Right lobe of liver (tissue), 4 donors: ENCODE results near the gene DNAH17.

Experiments used
- POLR2A ChIP-seq: fragments of 450-650 bp; IDR thresholded peaks from one replicate; pipeline ENCODE4 v1.6.1; 2017; ENCODE audit warnings: antibody characterized with exemption, mild to moderate bottlenecking
- TF ChIP-seq, protein P1 (sequence below), 4 donors: fragments of 200-600 bp in 3 of 4; fragments of 450-650 bp in 1 of 4; IDR thresholded peaks; one replicate each; pipeline versions ENCODE4 v1.5.1 to v1.8.0; 2016 to 2022; ENCODE audit warnings: antibody characterized with exemption in 4 of 4, mild to moderate bottlenecking in 2 of 4
- donor health status: DM: no; HTN: no; CAD: no.
- donor health status: DM: no; HTN: no; CAD: no.
- donor health status: DM: no; HTN: yes; CAD: no.

- TF ChIP-seq, protein P1, sequence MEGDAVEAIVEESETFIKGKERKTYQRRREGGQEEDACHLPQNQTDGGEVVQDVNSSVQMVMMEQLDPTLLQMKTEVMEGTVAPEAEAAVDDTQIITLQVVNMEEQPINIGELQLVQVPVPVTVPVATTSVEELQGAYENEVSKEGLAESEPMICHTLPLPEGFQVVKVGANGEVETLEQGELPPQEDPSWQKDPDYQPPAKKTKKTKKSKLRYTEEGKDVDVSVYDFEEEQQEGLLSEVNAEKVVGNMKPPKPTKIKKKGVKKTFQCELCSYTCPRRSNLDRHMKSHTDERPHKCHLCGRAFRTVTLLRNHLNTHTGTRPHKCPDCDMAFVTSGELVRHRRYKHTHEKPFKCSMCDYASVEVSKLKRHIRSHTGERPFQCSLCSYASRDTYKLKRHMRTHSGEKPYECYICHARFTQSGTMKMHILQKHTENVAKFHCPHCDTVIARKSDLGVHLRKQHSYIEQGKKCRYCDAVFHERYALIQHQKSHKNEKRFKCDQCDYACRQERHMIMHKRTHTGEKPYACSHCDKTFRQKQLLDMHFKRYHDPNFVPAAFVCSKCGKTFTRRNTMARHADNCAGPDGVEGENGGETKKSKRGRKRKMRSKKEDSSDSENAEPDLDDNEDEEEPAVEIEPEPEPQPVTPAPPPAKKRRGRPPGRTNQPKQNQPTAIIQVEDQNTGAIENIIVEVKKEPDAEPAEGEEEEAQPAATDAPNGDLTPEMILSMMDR (IDR thresholded peaks at IDR 0.05) = no peak
- no peak for TF ChIP-seq POLR2A
These were observed 44.9 kb downstream of the DNAH17 start for GRCh38 chr17:78532311-78532710.
